CD4-positive, alpha-beta T cell treated with Interleukin-17A for 1 hour (primary cell): ENCODE measurements around the gene DTL.

Source experiments
- DNase-seq: peaks from one replicate; pipeline ENCODE4 v3.0.0-alpha.2; 2020

The DTL gene

GRCh38 chr1:212098771-212099170 lies 63.2 kb downstream of the DTL start:
- no peak for DNase-seq

- no peak for DNase-seq
Measured at GRCh38 chr1:212101251-212101650, 65.7 kb downstream of the DTL start.

GRCh38 chr1:212101735-212102134 lies 66.2 kb downstream of the DTL start:
- no peak for DNase-seq

- no peak for DNase-seq
Measured at GRCh38 chr1:212104586-212105325, 69.2 kb downstream of the DTL start.

GRCh38 chr1:212106286-212106792 lies 70.8 kb downstream of the DTL start:
- no peak for DNase-seq

GRCh38 chr1:212107481-212107880 lies 71.9 kb downstream of the DTL start:
- no peak for DNase-seq

GRCh38 chr1:212108187-212108586 lies 72.6 kb downstream of the DTL start:
- no peak for DNase-seq

- DNase-seq: no peak
Measured at GRCh38 chr1:212108981-212109380, 73.4 kb downstream of the DTL start.

GRCh38 chr1:212109728-212110127 lies 74.2 kb downstream of the DTL start:
- no peak for DNase-seq

- DNase-seq: no peak
Measured at GRCh38 chr1:212110617-212111016, 75.1 kb downstream of the DTL start.

- DNase-seq: no peak
Measured at GRCh38 chr1:212111536-212111935, 76.0 kb downstream of the DTL start.

- DNase-seq: no peak
Measured at GRCh38 chr1:212113706-212114105, 78.2 kb downstream of the DTL start.

- no peak for DNase-seq
Measured at GRCh38 chr1:212118167-212118871, 82.8 kb downstream of the DTL start.

- no peak for DNase-seq
Measured at GRCh38 chr1:212118872-212119260, 83.3 kb downstream of the DTL start.

- no peak for DNase-seq
Measured at GRCh38 chr1:212119397-212119837, 83.9 kb downstream of the DTL start.

- no peak for DNase-seq
Measured at GRCh38 chr1:212119863-212120262, 84.3 kb downstream of the DTL start.

- DNase-seq: no peak
Measured at GRCh38 chr1:212121779-212122178, 86.2 kb downstream of the DTL start.

GRCh38 chr1:212124690-212125582 lies 89.4 kb downstream of the DTL start:
- no peak for DNase-seq

- no peak for DNase-seq
Measured at GRCh38 chr1:212125654-212126053, 90.1 kb downstream of the DTL start.

- no peak for DNase-seq
Measured at GRCh38 chr1:212127221-212127620, 91.7 kb downstream of the DTL start.

- DNase-seq: no peak
Measured at GRCh38 chr1:212129781-212130180, 94.2 kb downstream of the DTL start.

- no peak for DNase-seq
Measured at GRCh38 chr1:212132025-212132424, 96.5 kb downstream of the DTL start.

GRCh38 chr1:212133319-212133718 lies 97.8 kb downstream of the DTL start:
- DNase-seq: no peak
